Epithelial cell of proximal tubule (primary cell): ENCODE data around the gene TCP11L2. TPM values are rescaled to one million over a fixed set of nuclear protein-coding genes. Genes with fewer than 3 reads are reported as not detected.

Experiments
- DNase-seq: peaks from one replicate; pipeline ENCODE4 v3.0.0-alpha.2; 2011; ENCODE audit warnings: low read depth
- H3K4me3 ChIP-seq: 2 replicates; pipeline ENCODE4 v1.5.1; 2011; ENCODE audit warnings: low read depth, mild to moderate bottlenecking, low read length
- total RNA-seq: library from RNA; depleted of rRNA; stranded (reverse); fragments of >200 nt; gene quantifications from 2 replicates; pipeline ENCODE4 v1.2.3, GENCODE V29; 2015
- TF ChIP-seq, protein P1 (sequence below): conservative IDR thresholded peaks from 2 replicates; pipeline ENCODE4 v1.5.1; 2012; ENCODE audit warnings: low read depth, mild to moderate bottlenecking, low read length

The TCP11L2 gene
- total RNA-seq, 1 donor from 2014 or later: 2.9 TPM

- peak; percentile 47 for DNase-seq
- TF ChIP-seq, protein P1, sequence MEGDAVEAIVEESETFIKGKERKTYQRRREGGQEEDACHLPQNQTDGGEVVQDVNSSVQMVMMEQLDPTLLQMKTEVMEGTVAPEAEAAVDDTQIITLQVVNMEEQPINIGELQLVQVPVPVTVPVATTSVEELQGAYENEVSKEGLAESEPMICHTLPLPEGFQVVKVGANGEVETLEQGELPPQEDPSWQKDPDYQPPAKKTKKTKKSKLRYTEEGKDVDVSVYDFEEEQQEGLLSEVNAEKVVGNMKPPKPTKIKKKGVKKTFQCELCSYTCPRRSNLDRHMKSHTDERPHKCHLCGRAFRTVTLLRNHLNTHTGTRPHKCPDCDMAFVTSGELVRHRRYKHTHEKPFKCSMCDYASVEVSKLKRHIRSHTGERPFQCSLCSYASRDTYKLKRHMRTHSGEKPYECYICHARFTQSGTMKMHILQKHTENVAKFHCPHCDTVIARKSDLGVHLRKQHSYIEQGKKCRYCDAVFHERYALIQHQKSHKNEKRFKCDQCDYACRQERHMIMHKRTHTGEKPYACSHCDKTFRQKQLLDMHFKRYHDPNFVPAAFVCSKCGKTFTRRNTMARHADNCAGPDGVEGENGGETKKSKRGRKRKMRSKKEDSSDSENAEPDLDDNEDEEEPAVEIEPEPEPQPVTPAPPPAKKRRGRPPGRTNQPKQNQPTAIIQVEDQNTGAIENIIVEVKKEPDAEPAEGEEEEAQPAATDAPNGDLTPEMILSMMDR: no peak
Measured at GRCh38 chr12:106274575-106275121, 27.9 kb upstream of the TCP11L2 start.

GRCh38 chr12:106275458-106275857 lies 27.1 kb upstream of the TCP11L2 start:
- no peak for DNase-seq
- TF ChIP-seq, protein P1: no peak
- H3K4me3 ChIP-seq: no peak overlapping the region

More at GRCh38 chr12:106274575-106275121, 27.9 kb upstream of the TCP11L2 start:
- H3K4me3 ChIP-seq: no peak overlapping the region

- TF ChIP-seq, protein P1: no peak
- DNase-seq: no peak
Measured at GRCh38 chr12:106276032-106276740, 26.3 kb upstream of the TCP11L2 start.

GRCh38 chr12:106280106-106280505 lies 22.4 kb upstream of the TCP11L2 start:
- DNase-seq: no peak
- TF ChIP-seq, protein P1: no peak

More at GRCh38 chr12:106276032-106276740, 26.3 kb upstream of the TCP11L2 start:
- no peak overlapping the region for H3K4me3 ChIP-seq

DNA sequence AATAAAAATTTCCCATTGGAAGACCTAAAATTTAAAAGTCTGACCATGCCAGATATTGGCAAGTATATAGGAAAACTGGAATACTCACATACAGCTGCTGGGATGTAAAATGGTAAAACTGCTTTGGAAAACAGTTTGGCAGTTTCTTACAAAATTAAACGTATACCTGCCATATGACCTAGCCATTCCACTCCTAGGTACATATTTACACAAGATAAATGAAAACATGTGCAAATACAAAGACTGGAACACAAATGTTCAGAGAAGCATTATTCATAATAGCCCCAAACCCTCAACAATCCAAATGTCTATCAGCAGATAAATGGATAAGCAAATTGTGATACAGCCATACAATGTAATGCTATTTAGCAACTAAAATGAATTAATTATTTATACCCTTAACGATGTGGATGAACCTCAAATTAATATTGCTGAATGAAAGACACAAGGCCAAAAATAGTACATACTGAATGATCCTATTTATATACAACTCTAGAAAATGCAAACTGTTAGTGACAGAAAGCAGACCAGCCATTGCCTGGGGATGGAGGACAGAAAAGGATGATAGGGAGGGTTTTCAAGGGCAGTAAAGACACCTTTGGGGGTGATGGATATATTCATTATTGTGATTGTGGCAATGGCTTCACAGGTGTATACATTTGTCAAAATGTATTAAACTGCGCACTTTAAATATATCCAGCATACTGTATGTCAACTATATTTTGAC lies 21.3 kb upstream of the TCP11L2 start:
- TF ChIP-seq, protein P1: no peak
- DNase-seq: no peak
- no peak overlapping the region for H3K4me3 ChIP-seq

More at GRCh38 chr12:106280106-106280505, 22.4 kb upstream of the TCP11L2 start:
- no peak overlapping the region for H3K4me3 ChIP-seq

DNA sequence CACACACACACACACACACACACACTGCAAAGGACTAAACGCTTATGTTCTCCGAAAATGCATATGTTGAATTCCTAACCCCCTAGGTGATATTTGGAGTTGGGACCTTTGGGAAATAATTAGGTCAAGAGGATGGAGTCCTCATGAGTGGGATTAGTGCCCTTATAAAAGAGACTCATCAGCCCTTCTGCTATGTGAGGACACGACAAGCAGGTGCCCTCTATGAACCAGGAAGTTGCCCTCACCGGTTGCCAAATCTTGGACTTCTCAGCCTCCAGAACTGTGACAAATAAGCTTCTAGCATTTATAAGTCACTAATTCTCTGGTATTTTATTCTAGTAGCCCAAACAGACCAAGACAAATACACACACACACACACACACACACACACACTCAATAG lies 20.7 kb upstream of the TCP11L2 start:
- TF ChIP-seq, protein P1: no peak
- no peak overlapping the region for H3K4me3 ChIP-seq
- DNase-seq: no peak
